GM21576 (cell line): ENCODE results near the gene VPS54.

Experiments
- ATAC-seq: cut with Tn5 transposase; IDR thresholded peaks from one replicate; pipeline ENCODE4 v1.9.1; 2021; ENCODE audit warnings: mild to moderate bottlenecking, moderate library complexity; ENCODE audit not compliant: unreplicated experiment

The VPS54 gene, protein sequence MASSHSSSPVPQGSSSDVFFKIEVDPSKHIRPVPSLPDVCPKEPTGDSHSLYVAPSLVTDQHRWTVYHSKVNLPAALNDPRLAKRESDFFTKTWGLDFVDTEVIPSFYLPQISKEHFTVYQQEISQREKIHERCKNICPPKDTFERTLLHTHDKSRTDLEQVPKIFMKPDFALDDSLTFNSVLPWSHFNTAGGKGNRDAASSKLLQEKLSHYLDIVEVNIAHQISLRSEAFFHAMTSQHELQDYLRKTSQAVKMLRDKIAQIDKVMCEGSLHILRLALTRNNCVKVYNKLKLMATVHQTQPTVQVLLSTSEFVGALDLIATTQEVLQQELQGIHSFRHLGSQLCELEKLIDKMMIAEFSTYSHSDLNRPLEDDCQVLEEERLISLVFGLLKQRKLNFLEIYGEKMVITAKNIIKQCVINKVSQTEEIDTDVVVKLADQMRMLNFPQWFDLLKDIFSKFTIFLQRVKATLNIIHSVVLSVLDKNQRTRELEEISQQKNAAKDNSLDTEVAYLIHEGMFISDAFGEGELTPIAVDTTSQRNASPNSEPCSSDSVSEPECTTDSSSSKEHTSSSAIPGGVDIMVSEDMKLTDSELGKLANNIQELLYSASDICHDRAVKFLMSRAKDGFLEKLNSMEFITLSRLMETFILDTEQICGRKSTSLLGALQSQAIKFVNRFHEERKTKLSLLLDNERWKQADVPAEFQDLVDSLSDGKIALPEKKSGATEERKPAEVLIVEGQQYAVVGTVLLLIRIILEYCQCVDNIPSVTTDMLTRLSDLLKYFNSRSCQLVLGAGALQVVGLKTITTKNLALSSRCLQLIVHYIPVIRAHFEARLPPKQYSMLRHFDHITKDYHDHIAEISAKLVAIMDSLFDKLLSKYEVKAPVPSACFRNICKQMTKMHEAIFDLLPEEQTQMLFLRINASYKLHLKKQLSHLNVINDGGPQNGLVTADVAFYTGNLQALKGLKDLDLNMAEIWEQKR

DNA sequence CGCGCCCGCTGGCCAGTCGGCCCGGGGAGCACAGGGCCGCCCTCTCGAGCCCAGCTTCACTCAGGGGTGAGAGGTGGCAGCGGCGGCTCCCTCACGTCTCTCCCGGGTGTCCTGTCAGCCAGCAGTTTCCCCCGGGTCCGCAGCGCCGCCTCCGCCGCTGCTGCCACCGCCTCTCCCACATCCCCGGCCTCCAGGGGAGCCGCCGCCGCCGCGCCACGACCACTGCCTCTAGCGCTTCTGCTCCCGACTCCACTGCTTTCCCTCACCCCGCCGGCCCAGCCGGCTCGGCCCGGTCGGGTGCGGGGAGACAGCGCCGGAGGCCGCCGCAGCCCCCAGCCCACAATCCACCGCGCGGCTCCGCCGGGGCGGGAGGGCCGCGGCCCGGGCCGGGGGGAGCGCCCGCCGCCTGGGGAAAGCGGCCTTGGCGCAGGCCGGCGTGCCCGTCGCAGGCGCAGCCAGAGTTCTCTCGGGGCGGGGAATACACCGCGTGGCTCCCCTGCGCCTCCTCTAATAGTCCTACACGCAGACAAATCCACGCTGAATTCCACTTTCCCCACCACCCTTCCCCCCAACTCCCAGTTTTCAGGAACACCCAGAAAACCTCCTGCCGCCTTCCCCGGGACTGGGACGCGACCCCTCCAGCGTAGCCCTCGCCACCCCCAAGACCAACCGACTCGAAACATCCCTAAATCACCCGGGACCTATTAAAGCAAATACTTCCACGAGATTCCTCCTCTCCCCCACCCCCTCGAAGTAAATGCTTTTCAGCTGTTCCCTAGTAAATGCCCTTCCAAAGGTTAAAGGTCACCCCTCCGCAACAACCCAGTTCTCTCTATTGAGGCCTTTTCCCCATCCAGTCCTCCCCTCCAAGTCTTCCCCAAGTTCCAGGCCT, at the start of gene VPS54:
Gene VPS54 (minus strand): TSS at position 346 of the 892 bp plus-strand sequence. CDS start 35,429 bp downstream, outside the sequence.
- peak; percentile 59 for ATAC-seq

DNA sequence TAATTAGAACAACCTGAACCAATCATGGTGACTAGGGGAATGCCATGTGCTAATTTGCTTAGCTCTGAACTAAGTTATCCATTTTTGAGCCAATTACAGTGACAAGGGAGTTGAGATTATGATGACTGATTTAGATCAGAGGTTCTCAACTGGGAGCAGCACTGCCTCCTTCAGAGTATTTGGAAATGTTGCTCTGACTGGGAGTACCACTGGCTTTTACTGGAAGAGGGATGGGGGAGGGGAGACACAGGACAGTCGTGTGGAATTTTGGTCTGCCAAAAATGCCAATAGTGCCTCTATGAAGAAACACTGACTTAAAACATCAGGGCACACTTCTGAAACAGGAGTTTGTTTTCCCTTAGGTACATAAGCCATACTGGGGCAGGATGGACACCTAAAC, 48.1 kb upstream of the VPS54 start:
- ATAC-seq = no peak

DNA sequence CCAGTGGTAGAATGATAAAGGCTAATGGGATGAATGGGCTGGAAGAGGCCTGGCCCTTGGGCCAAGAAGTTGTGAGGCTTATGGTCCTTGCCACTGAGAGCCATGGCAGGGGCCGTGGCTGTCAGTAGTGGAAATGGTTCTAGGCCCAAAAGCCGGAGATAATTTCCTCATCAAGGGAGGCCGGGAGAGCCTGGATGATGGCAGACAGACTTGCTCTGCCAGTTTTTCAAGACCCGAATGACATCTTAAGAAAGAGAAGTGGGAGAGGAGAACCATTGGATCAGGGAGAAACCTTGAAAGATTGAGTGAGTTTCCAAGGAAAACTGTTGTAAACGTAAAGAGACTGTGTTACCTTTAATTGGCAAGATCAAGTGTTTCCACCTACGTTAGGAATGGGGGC, 46.3 kb upstream of the VPS54 start:
- ATAC-seq = no peak

DNA sequence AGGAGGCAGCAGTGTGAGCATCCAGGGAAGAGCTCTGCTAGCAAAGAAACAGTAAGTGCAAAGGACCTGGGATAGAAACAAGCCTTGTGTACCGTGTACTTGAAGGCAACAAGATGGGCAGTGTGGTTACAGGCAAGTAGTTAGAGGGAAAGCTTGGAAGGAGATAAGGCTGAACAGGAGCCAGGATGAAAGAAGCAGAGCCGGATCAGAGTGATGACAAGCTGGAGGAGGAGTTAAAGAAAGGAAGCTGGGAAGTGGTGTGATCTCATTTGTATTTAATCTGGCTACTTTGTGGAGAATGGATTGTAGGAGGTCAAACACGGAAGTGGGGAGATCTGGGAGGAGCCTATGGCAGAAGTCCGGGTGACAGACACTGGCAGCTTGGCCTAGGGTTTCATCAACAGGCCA, 44.7 kb upstream of the VPS54 start:
- no peak for ATAC-seq

DNA sequence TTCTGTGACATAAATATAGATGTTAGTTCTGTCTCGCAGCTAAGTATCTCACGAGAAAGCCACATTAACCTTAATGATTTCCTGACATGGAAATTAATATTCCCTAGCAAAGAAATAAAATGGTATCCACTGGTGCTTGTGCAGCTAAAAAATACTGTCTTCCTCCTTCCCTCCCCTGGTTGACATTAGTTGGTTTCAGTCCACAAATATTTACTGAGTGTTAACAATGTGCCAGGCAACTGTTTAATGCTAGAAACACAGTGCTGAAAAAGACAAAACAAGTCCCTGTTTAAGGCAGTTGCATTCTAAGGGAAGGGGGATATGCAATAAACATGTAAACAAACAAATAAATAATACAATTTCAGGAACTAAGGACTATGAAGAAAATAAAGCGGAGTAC, 44.2 kb upstream of the VPS54 start:
- ATAC-seq = no peak

DNA sequence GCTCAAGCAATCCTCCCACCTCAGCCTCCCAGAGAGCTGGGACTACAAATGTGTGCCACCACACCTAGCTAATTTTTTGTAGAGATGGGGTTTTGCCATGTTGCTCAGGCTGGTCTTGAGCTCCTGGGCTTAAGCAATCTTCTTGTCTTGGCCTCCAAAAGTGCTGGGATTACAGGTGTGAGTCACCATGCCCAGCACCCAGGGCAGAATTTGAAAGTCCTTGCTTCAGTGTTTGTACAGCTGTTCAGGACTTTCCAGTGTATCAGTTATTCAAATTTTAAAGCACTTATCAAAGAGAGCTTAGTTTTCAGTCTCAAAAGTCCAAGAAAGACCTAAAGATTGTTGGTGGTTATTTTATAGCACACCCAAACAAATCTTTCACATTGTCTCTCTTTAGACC, 43.6 kb upstream of the VPS54 start:
- peak; percentile 48 for ATAC-seq

DNA sequence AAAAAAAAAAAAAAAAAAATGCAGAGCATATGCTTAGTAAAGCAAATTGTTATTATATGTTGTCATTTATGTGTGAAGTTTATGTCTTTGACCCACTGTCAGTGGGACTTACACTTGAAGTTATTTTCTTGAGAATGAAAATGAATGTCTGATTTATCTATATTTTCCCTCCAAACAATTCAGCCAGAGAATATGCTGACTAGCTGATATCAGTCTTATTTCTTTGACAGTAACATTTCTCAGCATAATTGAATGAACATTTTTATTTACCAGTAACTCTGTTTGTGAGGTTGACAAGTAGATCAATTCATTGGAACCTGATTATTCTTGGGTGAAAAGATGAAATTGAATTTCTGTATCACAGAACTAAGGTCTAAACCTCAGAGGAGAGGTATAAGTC, 40.0 kb upstream of the VPS54 start:
- no peak for ATAC-seq

DNA sequence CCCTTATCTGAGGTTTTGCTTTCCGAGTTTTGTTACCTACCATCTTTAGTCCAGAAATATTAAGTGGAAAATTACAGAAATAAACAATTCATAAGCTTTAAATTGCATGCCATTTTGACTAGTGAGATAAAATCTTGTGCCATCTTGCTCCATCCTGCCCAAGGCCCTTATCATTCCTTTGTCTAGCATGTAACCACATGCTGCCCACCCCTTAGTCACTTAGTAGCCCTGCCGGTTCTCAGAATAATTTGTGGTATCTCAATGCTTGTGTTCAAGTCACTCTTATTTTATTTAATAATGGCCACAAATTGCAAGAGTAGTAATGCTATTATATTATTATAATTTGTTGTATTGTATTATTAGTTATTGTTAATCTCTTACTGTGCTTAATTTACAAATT, 36.8 kb upstream of the VPS54 start:
- ATAC-seq = no peak

DNA sequence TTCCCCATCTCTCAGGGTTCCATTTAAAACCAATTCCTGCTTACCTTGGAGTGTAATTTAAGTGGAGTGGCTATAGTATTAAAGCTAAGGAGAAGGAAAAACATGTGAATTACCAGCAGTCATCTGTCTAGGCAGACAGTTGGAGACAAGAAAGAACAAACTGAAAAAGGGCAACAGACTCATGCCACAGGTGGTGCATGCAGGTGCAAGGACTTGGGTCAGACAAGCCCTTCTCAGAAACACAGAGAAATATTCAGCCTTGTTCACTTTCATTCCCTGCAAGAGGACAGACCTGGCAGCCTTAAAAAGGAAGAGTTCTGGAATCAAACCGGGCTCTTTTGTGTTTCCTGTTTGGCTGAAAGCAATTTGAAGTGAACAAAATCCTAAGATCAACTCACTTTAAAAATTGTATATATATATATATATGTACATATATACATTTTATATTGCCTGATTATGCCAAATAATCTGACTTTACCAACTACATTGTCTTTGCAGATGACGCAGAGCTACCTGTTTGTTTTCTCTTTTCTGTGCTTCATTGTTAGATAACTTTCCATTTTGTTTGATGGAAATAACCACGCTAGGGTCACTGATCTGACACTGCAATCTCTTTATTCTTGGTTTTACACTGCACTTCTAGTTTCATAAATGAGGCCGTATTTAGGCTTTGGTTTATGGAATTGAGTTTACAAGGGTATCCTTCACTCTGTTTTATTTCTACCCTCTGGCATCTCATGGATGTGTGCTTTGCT, 35.1 kb upstream of the VPS54 start:
- peak; percentile 38 for ATAC-seq

DNA sequence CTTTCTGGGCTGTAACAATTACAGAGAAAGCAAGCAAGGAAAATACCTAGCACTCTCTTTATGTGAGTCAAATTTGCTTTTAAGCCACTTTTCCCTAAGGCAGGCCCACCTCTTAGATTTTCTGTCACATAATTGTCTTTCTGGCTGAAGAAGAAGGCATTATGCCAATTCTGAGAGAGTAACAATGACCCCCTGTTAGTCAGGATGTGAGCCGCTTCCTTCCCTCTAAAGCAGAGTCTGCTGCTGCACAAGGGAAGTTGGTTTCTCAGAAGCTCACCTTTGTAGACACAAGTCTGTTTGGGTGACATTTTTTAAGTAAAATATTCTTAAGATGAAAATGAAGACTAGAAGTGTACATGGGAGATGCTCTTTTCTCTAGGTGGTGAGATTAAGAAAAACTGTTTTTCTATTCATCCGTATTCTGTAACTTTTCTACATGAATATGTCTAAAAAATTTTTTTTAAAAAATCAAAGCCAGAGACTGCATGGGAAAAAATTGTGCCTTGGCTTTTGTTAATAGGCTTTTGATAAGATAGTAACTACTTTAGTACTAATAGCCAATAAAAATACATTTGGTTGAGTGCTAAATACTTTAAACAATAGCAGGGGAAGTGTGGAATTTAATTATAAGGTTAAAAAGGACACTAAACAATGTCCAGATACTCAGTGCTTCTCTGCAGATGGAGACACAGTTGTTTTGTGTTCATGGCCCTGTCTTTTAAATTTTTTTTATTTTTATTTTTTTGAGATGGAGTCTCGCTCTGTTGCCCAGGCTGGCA, 33.4 kb upstream of the VPS54 start:
- ATAC-seq = no peak

DNA sequence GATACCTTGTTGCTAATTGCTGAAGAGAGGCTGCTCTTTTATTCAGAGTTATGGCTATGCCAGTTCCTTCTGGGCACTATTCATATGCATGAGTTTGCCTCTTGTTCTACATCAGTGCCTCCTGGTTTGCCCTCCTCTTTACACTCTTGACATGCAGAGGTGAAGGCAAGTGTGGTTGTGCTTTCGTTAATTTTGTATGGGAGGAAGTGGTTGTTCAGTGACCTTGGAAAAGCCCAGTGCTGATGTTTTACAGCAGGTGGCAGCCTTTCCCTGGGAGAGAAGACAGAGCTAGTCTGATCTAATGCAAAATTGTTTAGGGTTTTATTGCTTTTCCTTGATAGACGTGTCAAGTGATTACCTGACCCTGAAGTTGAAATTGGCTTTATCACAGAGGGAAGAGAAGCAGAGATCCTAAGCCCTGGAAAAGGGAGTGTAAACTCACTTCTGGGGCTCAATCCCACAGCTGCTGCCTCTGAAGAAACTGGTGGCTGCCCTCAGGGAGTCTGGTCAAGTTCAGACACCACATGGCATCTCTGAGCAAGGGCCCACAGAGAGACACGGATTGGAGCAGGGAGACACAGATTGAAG, 30.5 kb upstream of the VPS54 start:
- ATAC-seq = peak; percentile 76

DNA sequence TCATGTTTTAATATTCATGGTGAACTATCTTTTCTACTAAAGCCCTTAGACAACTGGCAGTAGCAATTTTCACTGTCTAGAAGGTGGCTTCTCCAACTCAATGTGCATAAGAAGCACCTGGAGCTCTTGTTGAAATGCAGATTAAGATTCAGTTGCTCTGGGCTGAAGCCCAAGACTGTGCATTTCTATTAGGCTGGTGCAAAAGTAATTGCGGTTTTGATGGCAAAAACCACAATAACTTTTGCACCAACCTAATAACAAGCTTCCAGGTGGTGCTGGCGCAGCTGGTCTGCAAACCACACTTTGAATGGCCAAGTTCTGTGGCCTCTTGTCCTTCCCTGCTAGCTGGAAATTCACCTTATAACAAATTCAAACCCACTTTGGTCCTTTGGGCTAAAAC, 26.7 kb upstream of the VPS54 start:
- no peak for ATAC-seq

DNA sequence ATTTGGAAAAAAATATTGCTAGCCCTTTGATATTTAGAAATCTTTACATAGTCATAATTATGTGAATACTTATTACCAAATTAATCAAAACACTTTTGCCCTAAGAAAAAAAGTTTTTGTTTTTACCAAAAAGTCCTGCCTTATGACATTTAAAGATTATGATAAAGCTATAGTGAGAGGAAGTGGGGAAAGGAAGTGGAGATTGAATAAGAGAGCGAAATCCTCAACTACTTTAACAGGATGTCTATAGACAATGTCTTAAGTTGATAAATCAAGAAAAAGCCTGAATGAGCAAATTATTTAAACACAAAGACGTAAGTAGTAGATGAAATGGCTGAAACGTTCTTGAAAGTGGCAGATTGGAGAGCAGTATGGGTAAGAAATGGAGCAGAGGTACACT, 20.9 kb upstream of the VPS54 start:
- no peak for ATAC-seq

DNA sequence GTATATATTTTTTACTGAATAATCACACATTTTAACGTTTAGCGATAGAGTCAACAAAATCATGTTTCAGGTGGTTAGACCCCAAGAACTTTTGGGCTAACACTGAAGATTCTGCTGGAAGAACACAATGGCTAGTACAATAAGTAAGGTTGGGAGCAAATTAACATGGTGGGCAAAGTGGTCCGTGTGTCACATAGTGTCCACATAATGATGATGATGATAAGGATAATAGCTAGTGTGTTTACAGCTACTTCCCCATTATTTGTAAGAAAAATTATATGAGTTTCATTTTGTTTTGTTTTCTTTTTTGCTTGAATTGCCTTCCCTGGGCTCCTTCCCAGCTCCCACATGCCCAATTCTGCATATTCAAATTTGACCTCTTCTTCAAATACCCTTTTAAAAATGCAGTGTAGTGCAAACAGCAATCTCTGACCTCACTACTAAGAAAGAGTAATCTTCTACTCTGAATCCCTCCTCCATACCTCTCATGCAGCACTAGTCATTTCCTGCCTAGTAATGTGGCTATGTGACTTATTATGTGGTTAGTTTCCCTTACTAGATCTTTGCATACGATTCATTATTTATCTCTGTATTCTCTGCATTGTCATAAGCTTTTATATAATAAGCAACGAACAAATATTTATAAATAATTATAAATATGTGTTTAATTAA, 16.9 kb upstream of the VPS54 start:
- peak; percentile 88 for ATAC-seq

DNA sequence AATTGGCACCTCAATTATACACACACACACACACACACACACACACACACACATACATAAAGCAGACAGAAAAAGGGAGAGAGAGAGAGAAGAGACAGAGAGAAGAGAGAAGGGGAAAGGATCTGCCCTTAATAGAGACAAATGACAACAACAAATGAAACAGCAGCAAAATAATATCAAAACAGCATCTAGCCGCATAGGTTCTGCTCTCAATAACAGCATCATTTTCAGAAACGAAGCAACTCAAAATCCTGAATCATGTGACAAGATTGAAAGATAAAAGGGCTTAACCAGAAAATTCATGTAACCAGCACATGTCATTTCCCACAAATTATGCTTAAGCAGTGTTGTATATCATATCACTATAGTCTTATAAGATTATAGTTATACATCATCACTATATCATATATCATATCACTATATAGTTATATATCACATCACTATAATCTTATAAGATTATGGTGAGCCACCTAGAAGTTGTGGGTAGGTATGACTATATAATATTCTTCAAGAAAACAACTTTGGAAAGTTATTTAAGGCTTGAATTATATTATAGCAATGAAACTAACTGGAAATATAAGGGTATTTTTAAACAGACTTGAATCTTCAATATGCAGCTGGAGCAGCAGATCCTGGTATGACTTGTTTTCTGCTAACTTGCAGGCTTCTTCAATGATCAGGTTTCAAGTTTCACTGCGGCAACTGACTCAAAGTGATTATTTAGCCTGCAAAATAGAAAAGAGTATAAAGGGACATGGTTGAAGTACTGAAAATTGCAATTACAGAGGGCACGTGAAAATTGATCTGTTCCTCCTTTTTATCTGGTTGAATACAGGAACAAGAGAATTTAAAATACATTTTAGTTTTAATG, 16.1 kb upstream of the VPS54 start:
- no peak for ATAC-seq

DNA sequence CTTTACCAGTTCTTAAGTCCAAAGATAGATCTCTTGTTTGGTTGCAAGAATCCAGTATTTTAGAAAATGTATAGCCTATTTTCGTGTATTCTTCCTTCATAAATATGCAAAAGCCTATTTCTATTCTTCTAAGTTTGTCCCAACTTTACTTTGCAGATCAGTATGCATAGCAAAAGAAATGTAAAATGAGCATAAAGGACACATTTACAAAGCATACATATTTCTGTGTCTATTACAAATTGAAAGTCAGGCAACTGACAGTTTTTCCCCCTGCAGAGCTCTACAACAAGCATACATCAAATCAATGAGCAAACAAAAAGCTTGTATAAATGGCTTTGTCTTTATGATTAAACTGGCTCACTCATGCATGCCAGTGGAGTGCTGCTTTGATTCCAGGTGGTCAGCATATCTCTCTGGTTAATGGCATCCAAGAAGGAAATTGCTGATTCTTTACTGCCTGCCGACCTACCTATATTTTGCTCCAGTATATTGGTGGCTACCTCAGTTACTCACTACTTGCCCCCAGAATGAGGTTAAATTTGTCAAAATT, 10.0 kb upstream of the VPS54 start:
- ATAC-seq = no peak

DNA sequence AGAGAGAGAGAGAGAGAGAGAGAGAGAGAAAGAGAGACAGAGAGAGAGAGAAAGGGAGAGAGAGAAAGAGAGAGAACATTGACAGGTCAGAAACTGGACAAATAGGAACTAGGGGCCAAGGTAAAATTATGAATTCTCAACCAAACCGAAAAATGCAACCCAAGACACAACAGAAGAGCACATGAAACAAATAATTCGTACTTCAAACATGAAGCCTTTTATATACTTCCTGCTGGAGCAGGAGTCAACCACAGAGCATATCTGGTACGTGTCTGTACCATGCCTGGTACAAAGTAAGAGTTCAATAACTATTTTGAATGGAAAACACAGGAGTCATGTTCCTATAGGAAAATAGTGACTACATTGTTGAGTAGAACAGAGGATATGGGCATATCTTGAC, 6.5 kb upstream of the VPS54 start:
- ATAC-seq = no peak
